GM19193 (cell line): ENCODE data around the gene SLC6A17.

ENCODE experiments used
- POLR2A ChIP-seq: IDR thresholded peaks from 4 replicates; pipeline ENCODE4 v1.6.1; 2011; ENCODE audit not compliant: insufficient read depth, insufficient read length; ENCODE audit errors: extremely low read depth

SLC6A17 gene

GRCh38 chr1:110186558-110186957 is 36.3 kb downstream of the SLC6A17 start:
- no peak for TF ChIP-seq POLR2A

- no peak for TF ChIP-seq POLR2A
Measured at GRCh38 chr1:110187139-110187890, 37.0 kb downstream of the SLC6A17 start.

- TF ChIP-seq POLR2A, result no peak
Measured at GRCh38 chr1:110188035-110188618, 37.8 kb downstream of the SLC6A17 start.

- TF ChIP-seq POLR2A, result no peak
Measured at GRCh38 chr1:110189181-110189580, 38.9 kb downstream of the SLC6A17 start.

- no peak for TF ChIP-seq POLR2A
Measured at GRCh38 chr1:110190282-110190929, 40.1 kb downstream of the SLC6A17 start.

- no peak for TF ChIP-seq POLR2A
Measured at GRCh38 chr1:110192541-110192940, 42.2 kb downstream of the SLC6A17 start.

- no peak for TF ChIP-seq POLR2A
Measured at GRCh38 chr1:110195196-110195595, 44.9 kb downstream of the SLC6A17 start.

GRCh38 chr1:110196917-110197765 is 46.8 kb downstream of the SLC6A17 start:
- TF ChIP-seq POLR2A, result no peak

GRCh38 chr1:110197905-110198629 is 47.8 kb downstream of the SLC6A17 start:
- TF ChIP-seq POLR2A, result no peak

- TF ChIP-seq POLR2A, result no peak
Measured at GRCh38 chr1:110198746-110199145, 48.5 kb downstream of the SLC6A17 start.

- no peak for TF ChIP-seq POLR2A
Measured at GRCh38 chr1:110200190-110200589, 49.9 kb downstream of the SLC6A17 start.

GRCh38 chr1:110200666-110201065 is 50.4 kb downstream of the SLC6A17 start:
- TF ChIP-seq POLR2A, result no peak

GRCh38 chr1:110201157-110201825 is 51.0 kb downstream of the SLC6A17 start:
- no peak for TF ChIP-seq POLR2A
